ENCODE measurements around the gene ELP4. TPM values are rescaled to one million over a fixed set of nuclear protein-coding genes. Genes with fewer than 3 reads are reported as not detected.

Gene ELP4
- total RNA-seq, 1 experiment from 2014 or later: 21.4 TPM

DNA sequence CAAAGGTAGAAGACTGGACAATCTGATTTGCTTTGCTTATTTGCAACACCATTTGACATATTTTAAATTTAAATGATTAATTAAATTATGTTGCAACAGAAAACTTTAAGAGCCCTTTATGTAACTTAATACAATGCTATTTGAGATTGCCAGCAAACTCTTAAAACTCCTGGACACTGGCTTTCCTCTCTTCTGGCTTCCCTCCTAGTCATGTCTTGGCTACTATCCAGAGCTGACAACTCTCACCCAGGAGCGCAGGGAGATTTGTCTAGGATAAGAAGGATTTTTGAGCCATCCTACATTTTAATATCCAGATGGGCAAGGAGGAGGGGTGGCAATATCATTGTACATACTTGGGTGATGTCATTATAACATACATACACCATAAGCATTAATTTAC is 134.3 kb downstream of the ELP4 start:
- TF ChIP-seq EGR1 (IDR thresholded peaks at IDR 0.05; ENCODE audit: low read depth): no peak
- no peak for TF ChIP-seq FOSL1 (IDR thresholded peaks at IDR 0.05; ENCODE audit: low read depth)
- no peak for TF ChIP-seq ZNF274 (IDR thresholded peaks at IDR 0.05; ENCODE audit: low read depth, low read length)
- TF ChIP-seq YY1 (IDR thresholded peaks at IDR 0.05; ENCODE audit: extremely low read depth, insufficient replicate concordance, low read depth, low read length): no peak
- Histone ChIP-seq H3K4me3 (replicated peaks in 1 of 2; ENCODE audit: low read depth in 1 of 2, low read length in 2 of 2) (no peak overlapping the region), H3K27me3 (ENCODE audit: insufficient read depth, low read length) (no peaks in the 10 kb centered on the region), H3K9me2 (ENCODE audit: insufficient read depth) (no peaks in the 10 kb centered on the region), H3K9ac (ENCODE audit: low read length) (no peak overlapping the region), H3K4me1 (ENCODE audit: control insufficient read depth in 1 of 2, insufficient read depth in 2 of 2, low read length in 2 of 2) (peaks cover 8 to 13% of the 10 kb centered on the region in 2 experiments), H3K4me2 (ENCODE audit: low read length) (no peak overlapping the region), H4K20me1 (ENCODE audit: insufficient read depth) (no peaks in the 10 kb centered on the region), H2AFZ (ENCODE audit: low read depth, low read length, poor library complexity, severe bottlenecking) (no peak overlapping the region), H3K27ac (ENCODE audit: low read depth, low read length) (no peak overlapping the region), H3K9me3 (ENCODE audit: control insufficient read depth in 1 of 2, insufficient read depth in 1 of 2, low read depth in 1 of 2, low read length in 2 of 2) (no peaks in the 10 kb centered on the region), H3K36me3 (ENCODE audit: control insufficient read depth in 1 of 2, insufficient read depth in 2 of 2, low read length in 2 of 2) (no peaks in the 10 kb centered on the region), H3K79me2 (ENCODE audit: insufficient read depth, low read length) (no peaks in the 10 kb centered on the region)
- DNase-seq (ENCODE audit: low read depth, low spot score) (no peak), ATAC-seq (no peak)
- ChIA-PET POLR2A (no interaction called here), RAD21 (ENCODE audit: low non-redundant PET in 1 of 2, low total read pairs in 2 of 2, uncharacterized antibody in 2 of 2, unreplicated experiment in 2 of 2) (no interaction called here), CTCF (no interaction called here)
- intact Hi-C loops (cut with micrococcal nuclease): loop anchor here (5.0 to 10.0 kb wide), 3 partner anchors 247 to 651 kb away; no protein-coding TSS in a partner anchor
- BruUV-seq (replicated peaks): no TSS peak

GRCh38 chr11:31645747-31646146 is 136.2 kb downstream of the ELP4 start:
- Histone ChIP-seq H3K4me1 (ENCODE audit: control insufficient read depth in 1 of 2, insufficient read depth in 2 of 2, low read length in 2 of 2) (peaks cover 8 to 13% of the 10 kb centered on the region in 2 experiments), H2AFZ (ENCODE audit: low read depth, low read length, poor library complexity, severe bottlenecking) (no peak overlapping the region), H3K9ac (ENCODE audit: low read length) (no peak overlapping the region), H3K9me3 (ENCODE audit: control insufficient read depth in 1 of 2, insufficient read depth in 1 of 2, low read depth in 1 of 2, low read length in 2 of 2) (no peaks in the 10 kb centered on the region), H3K79me2 (ENCODE audit: insufficient read depth, low read length) (no peaks in the 10 kb centered on the region), H3K36me3 (ENCODE audit: control insufficient read depth in 1 of 2, insufficient read depth in 2 of 2, low read length in 2 of 2) (no peaks in the 10 kb centered on the region), H3K27me3 (ENCODE audit: insufficient read depth, low read length) (no peaks in the 10 kb centered on the region), H3K9me2 (ENCODE audit: insufficient read depth) (no peaks in the 10 kb centered on the region), H3K27ac (ENCODE audit: low read depth, low read length) (no peak overlapping the region), H4K20me1 (ENCODE audit: insufficient read depth) (no peaks in the 10 kb centered on the region), H3K4me3 (replicated peaks in 1 of 2; ENCODE audit: low read depth in 1 of 2, low read length in 2 of 2) (no peak overlapping the region), H3K4me2 (ENCODE audit: low read length) (peak overlapping the region; percentile 50)
- no TSS peak for BruUV-seq (replicated peaks)
- TF ChIP-seq FOSL1 (IDR thresholded peaks at IDR 0.05; ENCODE audit: low read depth) (peak; percentile 84), POLR2AphosphoS5 (IDR thresholded peaks at IDR 0.05; ENCODE audit: low read depth, low read length) (no peak), SRF (IDR thresholded peaks at IDR 0.05; ENCODE audit: low read depth) (0 out of 2 replicates have a peak, but pooled peaks have one; percentile 45), YY1 (IDR thresholded peaks at IDR 0.05; ENCODE audit: extremely low read depth, insufficient replicate concordance, low read depth, low read length) (peak; percentile 84), CBX3 (IDR thresholded peaks at IDR 0.05; ENCODE audit: low read depth) (peak; percentile 79; the same call in 1 of the 2 replicates), ZFX (IDR thresholded peaks at IDR 0.05) (no peak), EGR1 (IDR thresholded peaks at IDR 0.05; ENCODE audit: low read depth) (0 out of 2 replicates have a peak, but pooled peaks have one; percentile 22), SP1 (IDR thresholded peaks at IDR 0.05; ENCODE audit: low read depth) (peak; percentile 51; the same call in 1 of the 2 replicates), EZH2phosphoT487 (IDR thresholded peaks at IDR 0.05; ENCODE audit: borderline replicate concordance) (no peak), CEBPB (IDR thresholded peaks at IDR 0.05; ENCODE audit: low read depth) (no peak), JUND (IDR thresholded peaks at IDR 0.05) (peak; percentile 77), TCF7L2 (IDR thresholded peaks at IDR 0.05; ENCODE audit: borderline replicate concordance, extremely low read depth, insufficient read depth, insufficient read length) (no peak)
- ChIA-PET CTCF (no interaction called here), POLR2A (no interaction called here), RAD21 (ENCODE audit: low non-redundant PET in 1 of 2, low total read pairs in 2 of 2, uncharacterized antibody in 2 of 2, unreplicated experiment in 2 of 2) (no interaction called here)
- DNase-seq (ENCODE audit: low read depth, low spot score) (peak; percentile 33), ATAC-seq (peak; percentile 75)
- intact Hi-C loops (cut with micrococcal nuclease): loop anchor here (10.0 kb wide), 1 partner anchor 649 kb away; no protein-coding TSS in a partner anchor

Measured in HCT116 (cell line).